Measurements from ENCODE around the gene CHAT. TPM values are rescaled to one million over a fixed set of nuclear protein-coding genes. Genes with fewer than 3 reads are reported as not detected.

CHAT gene
- total and polyA plus RNA-seq, 3 donors from 2014 or later = 0.75 to 1.7 (median 0.93) TPM

- H3K27me3 ChIP-seq = no peaks in the 10 kb centered on the region
- WGBS, 2 donors = 78 to 81% methylated on average over 9 to 11 of the region's 11 CpGs
- DNase-seq = no peak
- H3K27ac ChIP-seq = no peak overlapping the region
- H3K4me3 ChIP-seq = no peak overlapping the region
- TF ChIP-seq POLR2A (IDR thresholded peaks at IDR 0.05) = no peak
- TF ChIP-seq, protein P1, sequence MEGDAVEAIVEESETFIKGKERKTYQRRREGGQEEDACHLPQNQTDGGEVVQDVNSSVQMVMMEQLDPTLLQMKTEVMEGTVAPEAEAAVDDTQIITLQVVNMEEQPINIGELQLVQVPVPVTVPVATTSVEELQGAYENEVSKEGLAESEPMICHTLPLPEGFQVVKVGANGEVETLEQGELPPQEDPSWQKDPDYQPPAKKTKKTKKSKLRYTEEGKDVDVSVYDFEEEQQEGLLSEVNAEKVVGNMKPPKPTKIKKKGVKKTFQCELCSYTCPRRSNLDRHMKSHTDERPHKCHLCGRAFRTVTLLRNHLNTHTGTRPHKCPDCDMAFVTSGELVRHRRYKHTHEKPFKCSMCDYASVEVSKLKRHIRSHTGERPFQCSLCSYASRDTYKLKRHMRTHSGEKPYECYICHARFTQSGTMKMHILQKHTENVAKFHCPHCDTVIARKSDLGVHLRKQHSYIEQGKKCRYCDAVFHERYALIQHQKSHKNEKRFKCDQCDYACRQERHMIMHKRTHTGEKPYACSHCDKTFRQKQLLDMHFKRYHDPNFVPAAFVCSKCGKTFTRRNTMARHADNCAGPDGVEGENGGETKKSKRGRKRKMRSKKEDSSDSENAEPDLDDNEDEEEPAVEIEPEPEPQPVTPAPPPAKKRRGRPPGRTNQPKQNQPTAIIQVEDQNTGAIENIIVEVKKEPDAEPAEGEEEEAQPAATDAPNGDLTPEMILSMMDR (IDR thresholded peaks at IDR 0.05) = no peak
- intact Hi-C loops (cut with DNase I; ENCODE audit: low total_unique reads) = no loop called here
- no peaks in the 10 kb centered on the region for H3K4me1 ChIP-seq
- no peaks in the 10 kb centered on the region for H3K36me3 ChIP-seq (ENCODE audit: low read depth, missing control alignments)
- H3K9me3 ChIP-seq = no peaks in the 10 kb centered on the region
Measured at GRCh38 chr10:49653273-49653929, 39.6 kb downstream of the CHAT start.

DNA sequence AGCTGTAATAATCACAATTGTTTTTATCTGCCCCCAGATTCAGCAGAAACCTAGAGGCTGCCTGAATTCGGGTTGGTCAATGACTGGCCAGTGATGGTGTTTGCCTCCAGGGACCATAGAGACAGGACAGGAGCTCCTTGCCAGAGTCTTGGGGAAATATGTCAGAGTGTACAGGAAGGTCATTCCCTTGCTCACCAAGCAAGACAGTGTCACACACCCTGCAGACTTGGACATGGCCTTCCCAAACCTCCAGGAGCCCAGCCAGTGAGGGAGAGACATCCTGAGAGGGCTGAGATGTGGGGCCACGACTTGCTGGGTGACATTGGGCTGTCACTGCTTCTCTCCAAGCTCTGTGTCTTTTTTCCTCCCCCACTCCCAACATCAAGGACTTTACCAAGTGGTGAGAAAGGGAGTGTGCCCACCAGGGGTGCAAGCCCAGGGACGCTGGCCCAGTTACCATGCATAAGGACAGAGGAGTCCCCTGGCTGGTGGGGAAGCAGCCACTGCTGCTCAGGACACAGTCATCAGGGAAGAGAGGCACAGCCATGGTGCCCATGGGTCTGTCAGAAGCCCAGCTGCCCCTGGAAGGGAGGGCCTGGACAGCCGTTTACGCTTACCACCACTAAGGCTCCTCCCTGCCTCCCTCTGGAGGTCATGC, 40.3 kb downstream of the CHAT start:
- no peaks in the 10 kb centered on the region for H3K4me1 ChIP-seq
- intact Hi-C loops (cut with DNase I; ENCODE audit: low total_unique reads) = no loop called here
- DNase-seq = no peak
- H3K4me3 ChIP-seq = no peak overlapping the region
- no peaks in the 10 kb centered on the region for H3K36me3 ChIP-seq (ENCODE audit: low read depth, missing control alignments)
- 48 to 64% methylated on average over 4 to 5 of the region's 5 CpGs for WGBS, 2 donors
- TF ChIP-seq, protein P1 (IDR thresholded peaks at IDR 0.05) = no peak
- TF ChIP-seq POLR2A (IDR thresholded peaks at IDR 0.05) = no peak
- no peaks in the 10 kb centered on the region for H3K27me3 ChIP-seq
- H3K9me3 ChIP-seq = no peaks in the 10 kb centered on the region
- H3K27ac ChIP-seq = no peak overlapping the region

GRCh38 chr10:49655099-49655498, 41.3 kb downstream of the CHAT start:
- no peak for DNase-seq
- H3K27me3 ChIP-seq = no peaks in the 10 kb centered on the region
- 89 to 93% methylated on average over 5 to 18 of the region's 18 CpGs for WGBS, 2 donors
- H3K36me3 ChIP-seq (ENCODE audit: low read depth, missing control alignments) = no peaks in the 10 kb centered on the region
- no peak overlapping the region for H3K4me3 ChIP-seq
- intact Hi-C loops (cut with DNase I; ENCODE audit: low total_unique reads) = no loop called here
- H3K9me3 ChIP-seq = no peaks in the 10 kb centered on the region
- no peak overlapping the region for H3K27ac ChIP-seq
- no peaks in the 10 kb centered on the region for H3K4me1 ChIP-seq
- TF ChIP-seq, protein P1 (IDR thresholded peaks at IDR 0.05) = no peak
- TF ChIP-seq POLR2A (IDR thresholded peaks at IDR 0.05) = no peak

GRCh38 chr10:49656845-49657493, 43.1 kb downstream of the CHAT start:
- no peak for DNase-seq
- Histone ChIP-seq H3K27ac (no peak overlapping the region), H3K4me1 (no peaks in the 10 kb centered on the region), H3K36me3 (ENCODE audit: low read depth, missing control alignments) (no peaks in the 10 kb centered on the region), H3K4me3 (no peak overlapping the region), H3K9me3 (no peaks in the 10 kb centered on the region), H3K27me3 (no peaks in the 10 kb centered on the region)
- TF ChIP-seq POLR2A (IDR thresholded peaks at IDR 0.05) = no peak
- TF ChIP-seq, protein P1 (IDR thresholded peaks at IDR 0.05) = no peak
- 78 to 84% methylated on average over 9 of the region's 9 CpGs for WGBS, 2 donors
- intact Hi-C loops (cut with DNase I; ENCODE audit: low total_unique reads) = no loop called here
